Stimulated activated CD8-positive, alpha-beta memory T cell treated with anti-CD3 and anti-CD28 coated beads, Interleukin-4, amount 100 ng/mL, for 48 hours (primary cell): Measurements from ENCODE around the gene PAM16.

Experiments used
- DNase-seq: peaks from one replicate; pipeline ENCODE4 v3.0.0-alpha.2; 2020

Gene PAM16

DNA sequence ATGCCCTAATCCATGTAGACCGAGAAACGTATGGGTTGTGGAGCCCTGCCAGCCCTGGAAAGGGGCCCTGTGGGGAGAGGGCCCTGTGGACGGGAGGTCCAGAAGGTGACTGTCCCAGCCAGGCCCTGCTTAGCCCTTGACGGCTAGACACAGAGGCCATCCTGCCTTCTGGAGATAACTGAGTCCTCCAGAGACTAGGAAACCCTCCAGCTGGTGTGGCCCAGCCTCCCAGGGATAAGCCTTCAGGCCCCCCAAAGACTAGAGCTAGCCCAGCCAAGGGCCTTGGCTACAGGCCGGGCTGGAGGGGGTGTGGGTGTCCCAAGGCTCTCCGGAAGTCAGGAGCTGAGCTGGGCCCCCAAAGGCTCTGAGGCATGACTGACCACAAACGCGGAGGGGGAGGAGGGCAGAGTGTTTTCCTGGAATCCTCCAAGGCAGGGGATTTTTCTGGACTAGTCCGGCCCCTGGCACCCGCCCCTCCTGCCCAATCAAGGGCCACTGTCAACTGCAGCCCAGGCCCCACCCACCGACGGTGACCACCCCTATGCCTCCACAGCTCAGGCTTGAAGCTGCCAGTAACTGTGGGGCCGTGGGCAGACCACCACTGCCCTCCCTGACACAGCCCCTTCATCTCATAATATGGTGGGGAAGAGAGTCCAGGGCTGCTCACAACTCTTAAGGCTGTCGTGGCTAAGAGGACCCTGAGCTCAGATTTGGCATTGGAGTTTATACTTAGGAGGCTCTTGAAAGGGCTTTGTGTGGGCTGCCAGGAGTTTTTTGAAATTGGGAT lies 19.6 kb upstream of the PAM16 start:
- DNase-seq = no peak

DNA sequence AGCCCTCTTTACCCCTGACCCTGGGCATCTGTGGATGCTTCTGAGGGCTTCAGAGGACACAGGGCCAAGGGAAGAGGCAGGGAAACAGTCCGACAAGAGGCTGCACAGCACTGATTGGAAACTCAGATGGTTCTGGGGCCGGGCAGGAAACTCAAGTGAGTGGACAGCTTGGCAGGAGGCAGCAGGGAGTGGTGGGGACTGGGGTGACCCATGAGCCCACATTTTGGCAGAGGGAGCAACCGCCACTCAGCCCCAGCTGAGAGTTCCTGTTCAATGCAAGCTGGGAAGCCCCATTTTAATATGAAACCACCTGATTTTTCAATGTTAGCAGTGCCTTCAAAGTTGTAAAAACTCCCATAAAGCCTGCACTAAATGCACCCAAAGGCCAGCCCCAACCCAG lies 19.0 kb upstream of the PAM16 start:
- no peak for DNase-seq

DNA sequence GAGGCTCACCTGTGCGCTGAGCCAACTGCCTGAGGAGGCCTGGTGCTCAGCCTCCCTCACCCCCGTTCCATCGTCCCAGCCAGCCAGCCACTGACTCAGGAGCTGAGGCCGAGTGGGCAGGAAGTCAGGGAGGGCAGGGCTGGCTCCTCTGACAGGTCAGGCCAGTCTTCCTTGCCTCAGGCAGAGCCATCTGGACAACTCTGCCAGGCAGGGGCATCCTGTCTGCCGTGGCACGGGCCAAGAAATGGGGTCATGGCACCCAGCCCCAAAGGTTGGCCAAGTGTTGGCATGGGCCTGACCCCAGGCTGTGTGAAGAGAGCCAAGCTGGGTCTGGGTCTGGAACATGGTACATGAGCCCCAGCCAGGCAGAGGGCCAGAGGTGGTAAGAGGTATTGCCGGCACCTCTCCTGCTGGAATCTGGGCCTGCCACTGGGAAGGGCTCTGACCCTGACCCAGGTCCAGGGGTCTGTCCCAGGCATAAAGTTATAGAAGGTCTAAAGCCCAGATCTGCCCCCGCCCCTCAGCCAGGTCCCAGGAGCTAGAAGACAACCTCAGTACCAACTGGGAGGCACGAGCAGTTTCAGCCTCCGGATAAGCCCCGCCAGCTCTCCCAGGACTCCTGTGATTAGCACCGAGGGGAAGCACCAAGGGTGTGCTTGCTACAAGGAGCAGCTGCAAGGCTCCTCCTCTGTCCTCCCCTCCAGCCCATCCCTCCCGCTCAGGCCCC lies 18.0 kb upstream of the PAM16 start:
- no peak for DNase-seq

DNA sequence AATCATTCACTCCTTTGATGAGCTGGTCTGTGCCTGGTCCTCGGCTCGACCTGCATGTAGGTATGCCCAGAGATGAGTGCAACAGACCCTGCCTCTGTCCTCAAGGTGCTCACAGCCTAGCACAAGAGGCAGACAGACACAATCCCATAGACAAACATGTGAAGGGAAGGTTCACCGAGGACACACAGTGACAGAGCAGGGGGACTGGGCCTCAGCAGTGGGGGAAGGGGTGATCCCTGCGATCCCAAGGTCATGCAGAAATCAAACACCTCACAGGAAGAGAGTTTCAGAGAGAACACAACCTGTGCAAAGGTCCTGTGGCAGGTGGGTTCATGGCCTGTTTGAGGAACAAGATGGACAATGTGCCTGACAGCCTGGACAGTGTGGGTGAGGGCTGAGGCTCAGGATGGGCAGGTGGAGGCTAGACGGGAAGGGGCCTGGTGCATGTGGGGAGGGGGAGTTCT lies 16.3 kb upstream of the PAM16 start:
- DNase-seq = no peak

DNA sequence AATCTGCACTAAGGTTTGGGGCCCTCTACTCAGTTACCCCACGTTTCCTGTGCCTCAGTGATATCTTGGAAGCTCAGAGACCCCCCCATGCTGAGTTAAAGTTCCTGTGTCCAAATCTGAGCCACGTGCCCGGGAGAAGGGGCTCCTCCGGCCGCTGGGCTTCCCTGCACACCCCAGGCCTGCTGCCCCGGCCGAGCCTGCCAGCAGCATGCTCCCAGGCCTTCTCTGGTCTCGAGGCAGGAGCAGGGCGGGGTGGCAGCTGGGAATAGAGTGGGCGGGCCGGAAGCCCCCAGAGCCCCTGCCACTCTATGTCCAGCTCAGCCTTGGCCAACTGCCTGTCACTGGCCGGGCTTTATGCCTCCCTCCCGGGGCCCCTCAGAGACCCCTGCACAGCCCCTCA lies 14.9 kb upstream of the PAM16 start:
- DNase-seq = no peak

DNA sequence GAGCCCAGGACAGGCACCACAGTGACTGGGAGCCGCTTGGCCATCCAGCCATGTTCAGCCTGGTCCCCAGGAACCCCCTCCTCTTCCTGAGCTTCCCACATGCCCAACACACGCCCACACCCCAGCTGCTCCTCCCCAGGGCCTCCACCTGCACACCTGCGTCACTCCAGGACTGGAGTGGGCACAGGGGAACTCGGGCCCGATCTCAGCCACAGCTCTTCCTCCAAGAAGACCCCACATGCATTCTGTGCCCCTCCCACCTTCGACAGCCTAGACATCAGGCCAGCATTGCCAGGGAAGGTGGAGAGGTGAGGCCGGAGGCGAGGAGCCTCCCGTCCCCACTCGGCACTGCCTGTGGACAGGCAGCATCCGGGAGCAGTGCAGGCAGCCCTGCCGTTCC lies 14.5 kb upstream of the PAM16 start:
- DNase-seq = no peak

DNA sequence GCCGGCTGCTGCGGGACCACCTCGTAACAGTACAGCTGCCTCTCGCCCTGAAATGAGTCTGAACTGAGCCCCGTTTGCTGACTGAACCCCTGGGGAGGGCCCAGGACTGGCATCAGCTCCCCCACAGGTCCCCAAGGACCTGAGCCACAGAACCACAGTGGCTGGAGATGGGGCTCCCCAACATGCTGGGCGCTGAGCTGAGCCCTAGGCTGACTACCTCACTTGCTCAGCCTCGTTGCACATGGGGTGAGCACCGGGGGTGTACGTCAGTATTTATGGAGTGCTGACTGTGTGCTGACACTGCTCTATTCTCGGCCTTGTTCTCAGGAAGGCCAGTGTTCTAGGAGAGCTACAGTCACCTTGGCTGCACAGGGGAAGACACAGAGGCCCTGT lies 13.9 kb upstream of the PAM16 start:
- no peak for DNase-seq

DNA sequence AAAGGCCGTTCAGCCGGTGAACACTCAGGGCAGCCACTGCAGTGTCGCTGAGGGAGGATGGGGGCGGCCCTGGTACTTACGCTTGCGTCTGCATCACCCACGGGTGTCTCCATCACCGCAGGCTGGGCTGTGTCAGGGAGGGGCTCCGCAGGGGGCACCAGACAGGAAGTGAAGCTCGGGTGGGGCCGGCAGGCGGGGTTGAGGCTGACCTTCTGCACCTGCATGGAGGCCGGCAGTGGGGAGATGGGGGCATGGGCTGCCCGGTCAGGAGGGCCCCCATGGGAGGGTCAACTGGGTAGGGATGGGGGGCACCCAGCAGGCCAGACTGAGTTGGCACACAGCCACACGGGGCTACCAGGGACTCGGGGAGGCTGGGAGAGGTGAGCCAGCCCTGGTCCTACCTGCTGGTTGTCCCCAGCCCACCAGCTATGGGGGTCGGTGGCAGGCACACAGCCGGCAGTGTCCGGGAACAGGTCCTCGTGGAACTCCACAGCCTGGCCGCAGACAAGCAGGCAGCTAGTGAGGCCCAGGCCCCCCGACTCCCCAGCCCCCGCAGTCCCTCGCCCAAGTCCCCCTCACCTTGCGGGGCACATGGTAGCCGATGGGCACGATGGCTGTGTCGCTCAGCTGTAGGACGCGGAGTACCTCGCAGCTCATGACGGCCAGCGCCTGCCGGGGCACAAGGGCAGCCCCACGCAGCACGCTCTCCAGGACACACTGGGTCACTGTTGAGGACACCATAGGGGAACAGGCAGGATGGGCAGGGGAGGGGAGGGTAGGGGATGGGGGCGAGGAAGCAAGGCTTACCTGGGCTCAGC lies 13.3 kb upstream of the PAM16 start:
- no peak for DNase-seq

DNA sequence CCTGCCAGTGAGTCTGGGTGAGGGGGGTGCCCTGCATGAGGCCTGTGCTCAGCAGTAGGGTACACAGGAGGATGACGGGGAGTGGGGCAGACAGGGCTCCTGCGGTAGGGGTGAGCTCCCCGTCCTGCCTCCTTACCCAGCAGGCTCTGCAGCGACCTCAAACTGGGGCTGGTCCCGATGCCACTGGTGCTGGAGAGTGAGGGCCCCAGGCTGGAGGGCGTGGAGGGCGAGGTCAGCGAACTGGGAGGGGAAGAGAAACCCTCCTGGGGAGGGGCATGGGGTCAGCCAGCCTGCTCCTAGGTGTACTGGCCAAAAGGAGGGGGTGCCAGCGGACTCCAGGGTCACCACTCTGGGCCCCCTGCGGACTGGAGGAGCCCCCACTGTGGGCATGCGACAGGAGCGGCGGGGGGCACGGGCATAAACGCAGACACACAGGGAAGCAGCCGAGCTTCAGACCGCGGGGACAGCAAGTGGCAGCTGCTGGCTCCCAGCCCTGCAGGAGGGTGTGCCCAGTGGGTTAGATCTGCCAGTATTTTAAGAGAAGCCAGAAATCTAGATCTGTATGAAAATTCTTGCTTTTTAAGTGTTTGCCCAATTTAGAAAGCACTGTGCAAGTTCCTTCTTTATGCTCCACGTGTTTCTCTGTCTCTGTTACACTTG lies 11.5 kb upstream of the PAM16 start:
- DNase-seq = no peak

DNA sequence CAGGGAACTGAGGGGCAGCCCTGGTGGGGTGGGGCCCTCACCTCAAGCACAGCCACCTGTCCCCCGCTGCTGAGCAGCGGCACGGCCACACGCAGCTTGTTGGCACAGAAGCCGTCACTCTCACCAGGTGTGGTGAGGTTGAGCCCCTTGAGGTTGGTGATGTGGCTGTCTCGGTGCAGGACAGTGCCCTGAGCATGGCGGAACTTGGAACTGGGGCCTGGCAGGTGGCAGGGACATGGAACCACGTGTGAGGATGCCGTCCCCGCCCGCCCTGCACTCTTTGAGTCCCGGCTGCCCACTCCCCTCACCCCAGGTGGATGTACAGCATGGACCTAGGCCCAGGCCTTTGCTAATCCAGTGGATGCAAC lies 10.8 kb upstream of the PAM16 start:
- DNase-seq = no peak

DNA sequence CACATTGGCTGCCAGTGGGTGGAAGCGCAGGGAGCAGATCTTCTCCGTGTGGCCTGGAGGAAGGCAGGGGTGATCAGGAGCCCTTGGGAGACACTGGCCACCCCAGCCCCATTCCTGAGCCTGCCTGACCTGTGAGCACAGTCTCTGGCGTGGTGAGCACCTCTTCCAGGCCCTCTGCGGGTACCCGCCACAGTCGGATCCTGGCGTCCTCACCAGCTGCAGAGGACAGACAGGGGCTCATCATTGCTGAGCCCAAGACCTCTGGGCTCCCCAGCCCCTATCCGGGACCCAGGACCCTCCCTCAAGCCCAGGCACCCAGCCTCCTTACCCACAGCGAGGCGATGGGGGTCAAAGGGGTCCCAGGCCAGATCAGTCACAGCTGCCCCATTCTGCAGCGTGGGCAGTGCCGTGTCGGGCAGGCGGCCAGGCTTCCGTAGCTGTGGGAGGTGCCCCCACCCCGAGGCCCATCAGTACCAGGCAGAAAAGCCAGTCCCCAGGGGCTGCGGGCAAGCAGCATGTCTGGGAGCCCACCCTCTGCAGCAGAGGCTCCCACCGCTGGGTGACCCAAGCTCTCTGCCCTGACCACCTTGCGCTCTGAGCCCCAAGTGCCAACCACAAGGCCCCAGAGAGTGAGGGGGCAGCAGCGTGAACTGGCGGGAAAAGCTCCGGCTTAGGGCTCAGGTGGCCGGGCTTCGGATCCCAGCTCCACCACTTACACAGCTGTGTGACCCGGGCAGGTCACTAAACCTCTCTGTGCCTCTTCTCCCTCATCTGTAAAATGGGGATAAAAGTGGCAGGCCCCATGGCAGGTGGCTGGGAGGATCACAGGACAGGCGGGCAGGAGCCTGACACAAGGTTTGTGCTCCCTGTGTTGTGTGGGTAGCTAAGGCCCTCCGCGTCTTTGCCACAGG lies 10.2 kb upstream of the PAM16 start:
- no peak for DNase-seq

DNA sequence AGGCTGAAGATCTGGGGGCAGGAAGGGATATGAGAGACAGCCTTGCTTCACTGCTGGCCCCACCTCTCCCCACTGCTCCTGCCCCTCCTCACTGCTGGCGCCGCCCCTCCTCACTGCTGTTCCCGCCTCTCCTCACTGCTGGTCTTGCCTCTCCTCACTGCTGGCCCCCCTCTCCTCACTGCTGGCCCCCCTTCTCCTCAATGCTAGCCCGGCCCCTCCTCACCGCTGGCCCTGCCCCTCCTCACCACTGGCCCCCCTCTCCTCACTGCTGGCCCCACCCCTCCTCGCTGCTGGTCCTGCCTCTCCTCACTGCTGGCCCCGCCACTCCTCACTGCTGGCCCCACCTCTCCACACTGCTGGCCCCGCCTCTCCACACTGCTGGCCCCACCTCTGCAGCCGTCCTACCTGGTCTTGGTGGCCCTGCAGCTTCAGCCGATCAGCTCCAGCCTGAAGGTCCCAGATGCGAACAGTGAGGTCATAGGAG lies 9.5 kb upstream of the PAM16 start:
- DNase-seq = no peak

DNA sequence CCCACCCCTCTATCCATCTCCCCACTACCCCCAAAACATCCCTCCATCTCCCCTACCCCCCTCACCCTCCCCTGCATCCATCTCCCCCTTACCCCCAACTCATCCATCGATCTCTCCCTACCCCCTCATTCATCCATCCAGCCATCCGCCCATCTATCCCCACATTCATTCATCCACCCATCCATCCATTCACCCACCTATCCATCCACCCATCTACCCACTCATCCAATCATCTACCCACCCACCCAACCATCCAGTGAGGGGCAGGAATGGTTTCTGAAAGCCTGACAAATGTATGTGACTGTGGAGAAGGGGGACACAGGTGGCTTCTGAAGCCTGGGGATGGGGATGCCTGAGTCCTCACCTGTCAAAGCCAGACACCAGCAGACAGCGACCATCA lies 8.8 kb upstream of the PAM16 start:
- no peak for DNase-seq

DNA sequence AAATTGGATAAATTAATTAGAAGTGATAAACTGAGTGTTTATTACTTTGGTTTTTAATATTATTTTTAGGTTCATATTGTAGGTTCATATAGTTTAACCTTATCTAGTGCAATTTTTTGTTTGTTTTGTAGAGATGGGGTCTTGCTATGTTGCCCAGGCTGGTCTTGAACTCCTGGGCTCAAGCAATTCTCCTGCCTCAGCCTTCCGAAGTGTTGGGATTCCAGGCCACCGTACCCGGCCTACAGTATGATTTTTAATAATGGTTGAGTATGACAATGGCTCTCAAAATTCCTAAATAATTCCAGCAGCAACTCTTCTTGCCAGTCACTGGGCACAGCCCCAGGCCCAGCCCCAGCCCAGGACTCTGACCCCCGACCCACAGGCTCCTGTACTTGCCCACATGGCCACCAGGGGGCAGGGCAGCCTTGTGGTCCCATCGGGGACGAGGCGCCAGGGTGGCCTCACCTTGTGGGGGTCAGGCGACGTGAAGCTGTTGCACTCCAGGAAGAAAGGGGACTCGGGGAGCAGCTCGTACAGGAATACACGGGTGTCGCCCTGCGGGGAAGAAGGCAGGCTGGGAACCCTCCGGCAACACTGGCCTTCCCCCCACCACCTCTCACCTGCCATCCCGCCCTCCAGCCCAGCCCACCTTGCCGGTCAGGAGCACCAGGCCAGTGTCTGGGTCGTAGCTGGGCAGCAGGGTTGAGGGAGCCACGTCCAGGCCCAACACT lies 7.9 kb upstream of the PAM16 start:
- DNase-seq = peak; percentile 86

DNA sequence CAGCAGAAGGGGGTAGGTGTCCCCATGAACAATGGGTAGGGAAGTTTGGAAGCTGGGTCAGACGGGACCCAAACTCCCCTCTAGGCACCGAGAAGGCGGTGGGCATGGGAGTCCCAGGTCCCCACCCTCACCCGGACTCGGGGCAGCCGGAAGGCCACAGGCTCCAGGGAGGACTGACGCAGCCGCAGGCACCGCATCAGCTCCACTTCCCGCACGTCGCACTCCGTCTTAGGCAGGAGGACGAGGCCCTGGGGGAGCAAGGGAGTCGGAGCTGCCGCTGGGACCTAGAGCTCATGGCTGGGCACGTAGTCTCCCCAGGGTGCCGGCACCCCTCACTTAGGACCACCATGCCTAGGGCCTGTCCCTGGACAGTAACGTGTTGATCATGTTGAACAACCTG lies 7.1 kb upstream of the PAM16 start:
- DNase-seq = no peak

DNA sequence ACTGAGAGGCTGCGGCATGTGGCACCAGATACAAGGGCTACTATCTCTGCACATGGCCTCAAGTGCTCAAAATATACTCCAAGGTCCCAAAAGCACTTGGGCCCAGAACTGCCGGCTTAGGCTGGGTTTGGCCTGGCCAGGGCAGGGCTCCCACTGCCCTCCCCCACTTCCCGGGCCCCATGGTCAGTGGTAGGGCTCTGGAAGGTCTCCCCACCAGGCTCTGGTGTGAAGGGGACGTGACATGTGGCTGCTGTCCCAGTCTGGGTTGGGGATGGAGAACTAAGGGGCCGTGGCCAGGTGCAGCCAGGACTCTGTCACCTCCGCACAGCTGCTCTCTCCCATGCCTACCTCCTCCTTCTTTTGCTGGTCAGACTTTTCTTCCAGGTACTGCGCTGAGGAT lies 5.7 kb upstream of the PAM16 start:
- no peak for DNase-seq

DNA sequence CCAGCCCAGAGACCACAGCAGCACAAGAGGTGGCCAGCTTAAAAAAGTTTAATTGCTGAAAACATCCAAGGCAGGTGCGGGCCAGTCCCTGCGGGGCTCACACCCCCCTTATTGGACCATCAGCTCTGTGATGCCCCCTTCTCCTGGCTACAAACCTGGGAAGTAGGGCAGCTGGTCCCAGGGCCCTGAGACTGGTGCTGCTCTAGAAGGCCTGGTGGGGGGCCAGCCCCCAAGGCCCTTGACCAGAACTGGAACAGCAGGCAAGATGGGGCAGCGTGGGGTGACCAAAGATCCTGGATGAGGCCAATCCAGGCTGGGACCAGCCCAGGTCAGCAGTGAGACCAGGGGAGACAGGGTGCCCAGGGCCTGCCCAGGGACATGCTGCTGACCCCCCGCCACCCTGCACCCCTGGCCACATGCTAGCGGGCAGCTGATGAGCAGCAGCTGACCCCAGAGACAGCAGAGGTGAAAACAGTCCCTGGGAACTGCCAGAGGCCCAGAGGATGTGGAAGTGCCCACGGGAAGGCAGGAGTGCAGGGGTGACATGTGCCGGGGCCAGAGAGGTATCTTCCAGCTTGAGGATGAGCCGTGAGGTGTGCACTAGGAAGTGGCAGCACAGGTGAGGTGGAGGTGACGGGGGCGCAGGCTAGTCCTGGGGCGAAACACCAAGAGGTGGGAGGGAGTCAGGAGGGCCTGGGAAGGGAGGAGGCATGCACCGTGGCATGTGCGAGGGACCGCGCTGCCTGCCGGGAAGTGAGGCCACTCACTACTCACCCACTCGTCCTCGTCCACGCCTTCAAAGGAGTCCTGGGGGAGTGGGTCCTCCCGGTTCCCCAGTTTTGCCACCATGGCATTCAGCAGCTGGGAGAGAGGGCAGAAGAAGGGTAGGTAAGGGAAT lies 3.6 kb upstream of the PAM16 start:
- DNase-seq = no peak

DNA sequence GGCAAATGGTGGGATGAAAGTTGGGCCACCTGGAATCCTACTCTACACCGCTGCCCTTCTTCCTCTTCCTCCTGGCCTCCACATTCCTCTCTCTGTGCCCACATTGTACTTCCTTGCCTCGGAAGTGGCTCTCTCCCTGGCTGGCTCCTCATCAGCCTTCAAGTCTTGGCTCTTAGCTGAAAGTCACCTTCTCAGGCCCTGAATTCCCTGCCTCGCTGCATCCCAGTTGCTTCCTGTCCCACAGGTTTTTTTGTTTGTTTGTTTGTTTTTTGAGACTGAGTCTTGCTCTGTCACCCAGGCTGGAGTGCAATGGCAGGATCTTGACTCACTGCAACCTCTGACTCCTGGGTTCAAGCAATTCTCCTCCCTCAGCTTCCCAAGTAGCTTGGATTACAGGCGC lies 2.6 kb upstream of the PAM16 start:
- DNase-seq = no peak

DNA sequence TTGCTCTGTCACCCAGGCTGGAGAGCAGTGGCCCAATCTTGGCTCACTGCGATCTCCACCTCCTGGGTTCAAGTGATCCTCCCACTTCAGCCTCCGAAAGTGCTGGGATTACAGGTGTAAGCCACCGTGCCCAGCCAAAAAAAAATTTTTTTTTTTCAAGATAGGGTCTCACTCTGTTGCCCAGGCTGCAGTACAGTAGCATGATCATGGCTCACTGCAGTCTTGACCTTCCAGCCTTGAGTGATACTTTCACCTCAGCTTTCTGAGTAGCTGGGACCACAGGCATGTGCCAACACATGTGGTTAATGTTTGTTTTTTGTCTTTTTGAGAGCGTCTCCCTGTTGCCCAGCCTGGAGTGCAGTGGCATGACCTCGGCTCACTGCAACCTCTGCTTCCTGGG lies 1.7 kb upstream of the PAM16 start:
- DNase-seq = no peak

DNA sequence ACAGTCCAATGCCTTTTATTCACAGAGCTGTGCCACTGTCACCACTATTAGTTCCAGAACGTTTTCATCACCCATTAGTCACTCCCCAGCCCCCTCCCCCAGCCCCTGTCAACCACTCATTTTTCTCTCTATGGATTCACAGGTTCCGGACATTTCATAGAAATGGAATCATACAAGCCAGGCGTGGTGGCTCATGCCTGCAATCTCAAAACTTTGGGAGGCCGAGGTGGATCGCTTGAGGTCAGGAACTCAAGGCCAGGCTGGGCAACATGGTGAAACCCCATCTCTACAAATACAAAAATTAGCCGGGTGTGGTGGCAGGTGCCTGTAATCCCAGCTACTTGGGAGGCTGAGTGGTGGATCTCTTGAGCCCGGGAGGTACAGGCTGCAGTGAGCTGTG lies 759 bp upstream of the PAM16 start:
- DNase-seq = no peak
